ENCODE results near the gene RNF212. TPM values are rescaled to one million over a fixed set of nuclear protein-coding genes. Genes with fewer than 3 reads are reported as not detected.
A peak's percentile ranks its signal among the peaks of the same experiment; 100 is the strongest.

RNF212 gene
- total and polyA plus RNA-seq, 10 of the 15 experiments (the other 5 are each of a cell fraction or from before 2014, with no cell fraction given) = not detected

- no peak for TF ChIP-seq ZNF592 (IDR thresholded peaks at IDR 0.05)
Measured at GRCh38 chr4:1074077-1074476, 39.3 kb downstream of the RNF212 start (continued).

- BruUV-seq (replicated peaks) = no TSS peak
- POLR2A ChIA-PET = no interaction called here
- H3K4me1 ChIP-seq (ENCODE audit: control insufficient read depth, insufficient read depth, low read length) = no peaks in the 10 kb centered on the region
- CTCF ChIA-PET = no interaction called here
- H3K36me3 ChIP-seq (ENCODE audit: control insufficient read depth in 2 of 2, insufficient read depth in 2 of 2, low read length in 1 of 2) = no peaks in the 10 kb centered on the region
- ATAC-seq (peak; percentile 93), FAIRE-seq (peak; percentile 86), DNase-seq (ENCODE audit: low read depth, low spot score) (no peak)
- H4K20me1 ChIP-seq (ENCODE audit: control insufficient read depth, insufficient read depth) = no peaks in the 10 kb centered on the region
- no peak overlapping the region for H3K4me2 ChIP-seq (ENCODE audit: control insufficient read depth, insufficient read depth)
- no peak overlapping the region for H2AFZ ChIP-seq (ENCODE audit: control insufficient read depth, low read depth, low read length)
- in situ Hi-C loops (cut with MboI) (no loop called here), intact Hi-C loops (cut with micrococcal nuclease; ENCODE audit: unreplicated experiment) (no loop called here)
- SMC1A ChIA-PET (ENCODE audit: uncharacterized antibody, unreplicated experiment) = no interaction called here
- 8% methylated on average over 11 of the region's 11 CpGs for WGBS (ENCODE audit: insufficient coverage, insufficient replicate concordance, low lambda C conversion rate, missing lambda C conversion rate)
- no peaks in the 10 kb centered on the region for H3K27me3 ChIP-seq (replicated peaks in 1 of 2; ENCODE audit: control insufficient read depth in 2 of 2, insufficient read depth in 2 of 2, low read length in 1 of 2)
- no peak overlapping the region for H3K4me3 ChIP-seq
- RAD21 ChIA-PET (ENCODE audit: unreplicated experiment) = no interaction called here
- no peaks in the 10 kb centered on the region for H3K79me2 ChIP-seq (ENCODE audit: control insufficient read depth, insufficient read depth, low read length)
- H3K9me3 ChIP-seq (replicated peaks; ENCODE audit: control insufficient read depth, insufficient read depth, low read length) = no peaks in the 10 kb centered on the region
- no peak overlapping the region for H3K27ac ChIP-seq (ENCODE audit: control insufficient read depth, insufficient read depth)
- no peak overlapping the region for H3K9ac ChIP-seq (ENCODE audit: control insufficient read depth, insufficient read depth, low read length)
- TF ChIP-seq TCF7 (IDR thresholded peaks at IDR 0.05; ENCODE audit: borderline replicate concordance) = no peak
- TF ChIP-seq SUZ12 (IDR thresholded peaks at IDR 0.05; ENCODE audit: unreplicated experiment) = no peak
- TF ChIP-seq RELA (IDR thresholded peaks at IDR 0.05; ENCODE audit: borderline replicate concordance, partially characterized antibody) = no peak
- TF ChIP-seq RAD21 (IDR thresholded peaks at IDR 0.05; ENCODE audit: insufficient read depth, low read depth, low read length) = peak; percentile 32; the same call in 1 of the 2 replicates
- TF ChIP-seq TAF1 (IDR thresholded peaks at IDR 0.05; ENCODE audit: borderline replicate concordance, low read depth, low read length) = no peak
- TF ChIP-seq SUPT20H (IDR thresholded peaks at IDR 0.05; ENCODE audit: borderline replicate concordance, control insufficient read depth, low read depth, low read length) = no peak
- TF ChIP-seq MYB (IDR thresholded peaks at IDR 0.05; ENCODE audit: borderline replicate concordance, low read depth, low read length) = no peak
- no peak for TF ChIP-seq HCFC1 (IDR thresholded peaks at IDR 0.05; ENCODE audit: low read length)
- no peak for TF ChIP-seq YY1 (IDR thresholded peaks at IDR 0.05; ENCODE audit: low read depth, low read length)
- peak; percentile 63 to 72 (median 69) for TF ChIP-seq CTCF (IDR thresholded peaks at IDR 0.05 in 2 of 3, conservative IDR thresholded peaks at IDR 0.05 in 1 of 3; ENCODE audit: control insufficient read depth in 2 of 3, extremely low read depth in 1 of 3, insufficient read depth in 1 of 3, low read depth in 3 of 3, low read length in 3 of 3)
- TF ChIP-seq SIN3A (IDR thresholded peaks at IDR 0.05; ENCODE audit: low read depth, low read length) = no peak
- TF ChIP-seq SMC3 (IDR thresholded peaks at IDR 0.05; ENCODE audit: borderline replicate concordance, low read length) = peak; percentile 45; the same call in 1 of the 2 replicates
- TF ChIP-seq TCF12 (IDR thresholded peaks at IDR 0.05; ENCODE audit: low read depth, low read length) = no peak
- TF ChIP-seq ELK1 (IDR thresholded peaks at IDR 0.05; ENCODE audit: low read depth, low read length) = no peak
- no peak for TF ChIP-seq NR2C1 (IDR thresholded peaks at IDR 0.05)
Measured at GRCh38 chr4:1072830-1073446, 40.4 kb downstream of the RNF212 start.

Data from GM12878 (cell line).